HG02642 (cell line): Measurements from ENCODE around the gene CDC42EP4.
"Not testable (repeated sequence)": the region's sequence is repeated elsewhere in the genome, so short reads cannot be mapped to it uniquely, and the experiment has no call there.

ENCODE experiments used
- ATAC-seq: cut with Tn5 transposase; IDR thresholded peaks from one replicate; pipeline ENCODE4 v1.9.1; 2021; ENCODE audit warnings: mild to moderate bottlenecking; ENCODE audit not compliant: unreplicated experiment, poor library complexity

CDC42EP4 gene

GRCh38 chr17:73323409-73324159 is 11.8 kb upstream of the CDC42EP4 start:
- no peak for ATAC-seq

- no peak for ATAC-seq
Observed at GRCh38 chr17:73320601-73321264, 8.9 kb upstream of the CDC42EP4 start.

- ATAC-seq = no peak
Observed at GRCh38 chr17:73319766-73320165, 8.0 kb upstream of the CDC42EP4 start.

DNA sequence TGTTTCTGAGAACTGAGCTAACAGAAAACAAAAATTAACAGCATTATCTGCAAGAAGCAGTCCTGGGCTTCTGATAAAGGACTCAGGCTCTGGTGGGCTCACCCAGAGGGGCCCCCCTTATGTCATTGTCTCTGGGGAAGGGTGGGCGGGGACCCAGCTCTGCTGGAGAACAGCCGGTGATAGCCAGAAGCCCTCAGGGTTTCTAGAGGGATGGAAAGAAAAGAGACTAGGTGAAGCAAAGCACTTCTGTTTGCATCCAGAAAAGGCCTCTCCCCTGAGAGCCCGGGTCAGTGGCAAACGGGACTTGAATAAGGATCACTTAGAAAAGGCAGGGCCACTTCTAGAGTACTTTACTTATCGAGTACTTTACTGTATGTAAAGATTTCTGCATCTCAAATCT is 7.0 kb upstream of the CDC42EP4 start:
- no peak for ATAC-seq

- no peak for ATAC-seq
Observed at GRCh38 chr17:73318427-73318813, 6.6 kb upstream of the CDC42EP4 start.

- peak; percentile 23 for ATAC-seq
Observed at GRCh38 chr17:73317513-73318426, 6.0 kb upstream of the CDC42EP4 start.

GRCh38 chr17:73316919-73317505 is 5.2 kb upstream of the CDC42EP4 start:
- ATAC-seq = peak; percentile 62

DNA sequence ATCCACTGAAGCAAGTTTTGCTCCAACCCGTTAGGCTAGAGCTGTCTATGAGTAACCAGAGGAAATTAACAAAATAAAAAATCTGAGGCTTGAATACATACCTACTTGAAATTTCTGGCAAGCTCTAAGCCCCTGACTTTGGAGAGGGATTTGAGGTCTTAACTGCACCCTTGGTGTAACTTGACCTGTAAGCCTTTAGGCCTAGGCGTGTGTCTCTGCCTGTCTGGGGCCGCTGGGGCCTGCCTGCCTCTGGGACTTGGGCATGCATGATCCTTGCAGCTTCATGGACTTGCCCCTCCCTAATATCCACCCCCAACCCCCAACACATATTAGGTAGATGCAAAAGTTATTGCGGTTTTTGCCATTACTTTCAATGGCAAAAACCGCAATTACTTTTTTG is 3.7 kb upstream of the CDC42EP4 start:
- ATAC-seq = no peak

DNA sequence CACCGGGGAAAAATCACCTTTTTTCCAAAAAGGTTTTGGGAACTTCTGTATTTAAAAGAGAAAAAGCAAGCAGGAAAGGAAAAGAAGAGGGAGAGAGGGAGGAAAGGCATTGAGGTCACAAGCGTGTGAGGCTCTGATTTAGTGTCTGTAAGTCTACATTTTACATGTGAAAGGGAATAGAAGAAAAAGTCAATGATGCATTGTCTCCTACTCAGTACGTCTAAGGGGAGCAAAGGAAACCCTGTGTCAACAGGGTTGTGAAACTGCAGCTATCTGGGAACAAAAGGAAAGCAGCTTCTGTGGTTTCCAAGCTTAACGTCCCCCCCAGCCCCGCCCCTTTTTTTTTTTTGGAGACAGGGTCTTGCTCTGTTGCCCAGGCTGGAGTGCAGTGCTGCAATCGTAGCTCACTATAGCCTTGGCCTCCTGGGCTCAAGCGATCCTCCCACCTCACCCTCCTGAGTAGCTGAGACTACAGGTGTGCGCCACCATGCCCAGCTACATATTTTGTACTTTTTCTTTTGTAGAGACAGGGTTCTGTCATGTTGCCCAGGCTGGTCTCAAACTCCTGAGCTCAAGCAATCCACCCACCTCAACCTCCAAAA is 1.8 kb upstream of the CDC42EP4 start:
- ATAC-seq = no peak

- not testable (repeated sequence) for ATAC-seq
Observed at GRCh38 chr17:73312887-73313286, 1.1 kb upstream of the CDC42EP4 start.

GRCh38 chr17:73311428-73311780 is 397 bp downstream of the CDC42EP4 start:
- ATAC-seq = peak; percentile 16

GRCh38 chr17:73309727-73310596 is 1.8 kb downstream of the CDC42EP4 start:
- no peak for ATAC-seq

- not testable (repeated sequence) for ATAC-seq
Observed at GRCh38 chr17:73308959-73309358, 2.8 kb downstream of the CDC42EP4 start.

DNA sequence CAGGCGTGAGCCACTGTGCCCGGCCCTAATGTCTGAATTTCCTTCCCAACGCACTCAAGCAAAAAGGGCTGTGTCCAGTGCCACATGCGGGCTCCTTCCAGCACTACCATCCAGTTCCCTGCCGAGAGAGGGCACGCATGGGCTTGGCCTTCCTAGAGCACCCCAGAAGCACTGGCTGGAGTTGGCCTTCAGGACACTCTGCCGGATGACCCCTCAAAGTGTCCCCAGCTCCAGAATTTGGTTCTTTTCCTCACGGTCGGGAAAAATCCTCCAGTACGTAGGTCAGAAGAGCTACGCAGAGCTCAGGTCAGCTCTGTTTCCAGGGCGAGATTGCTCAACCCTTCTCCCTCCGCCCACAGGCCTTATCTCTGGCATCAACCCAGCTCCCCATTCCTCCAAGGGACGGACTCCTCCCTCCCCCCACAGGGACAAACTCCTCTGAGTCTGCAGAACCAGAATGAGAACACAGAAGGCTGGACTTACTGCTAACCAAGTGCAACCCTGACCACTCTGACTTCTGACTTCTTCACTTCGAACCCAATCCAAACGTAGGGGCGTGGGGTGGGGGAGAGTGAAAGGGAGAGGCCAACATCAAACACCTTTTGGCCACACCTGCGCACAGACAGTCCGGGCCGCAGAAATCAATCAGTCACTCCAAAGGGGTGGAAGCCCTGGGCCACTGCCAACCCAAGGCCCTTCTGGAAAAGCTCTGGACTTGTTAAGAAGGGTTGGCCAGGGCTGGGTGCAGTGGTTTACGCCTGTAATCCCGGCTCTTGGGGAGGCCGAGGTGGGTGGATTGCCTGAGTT is 3.6 kb downstream of the CDC42EP4 start:
- ATAC-seq = no peak

GRCh38 chr17:73307130-73307529 is 4.7 kb downstream of the CDC42EP4 start:
- no peak for ATAC-seq

DNA sequence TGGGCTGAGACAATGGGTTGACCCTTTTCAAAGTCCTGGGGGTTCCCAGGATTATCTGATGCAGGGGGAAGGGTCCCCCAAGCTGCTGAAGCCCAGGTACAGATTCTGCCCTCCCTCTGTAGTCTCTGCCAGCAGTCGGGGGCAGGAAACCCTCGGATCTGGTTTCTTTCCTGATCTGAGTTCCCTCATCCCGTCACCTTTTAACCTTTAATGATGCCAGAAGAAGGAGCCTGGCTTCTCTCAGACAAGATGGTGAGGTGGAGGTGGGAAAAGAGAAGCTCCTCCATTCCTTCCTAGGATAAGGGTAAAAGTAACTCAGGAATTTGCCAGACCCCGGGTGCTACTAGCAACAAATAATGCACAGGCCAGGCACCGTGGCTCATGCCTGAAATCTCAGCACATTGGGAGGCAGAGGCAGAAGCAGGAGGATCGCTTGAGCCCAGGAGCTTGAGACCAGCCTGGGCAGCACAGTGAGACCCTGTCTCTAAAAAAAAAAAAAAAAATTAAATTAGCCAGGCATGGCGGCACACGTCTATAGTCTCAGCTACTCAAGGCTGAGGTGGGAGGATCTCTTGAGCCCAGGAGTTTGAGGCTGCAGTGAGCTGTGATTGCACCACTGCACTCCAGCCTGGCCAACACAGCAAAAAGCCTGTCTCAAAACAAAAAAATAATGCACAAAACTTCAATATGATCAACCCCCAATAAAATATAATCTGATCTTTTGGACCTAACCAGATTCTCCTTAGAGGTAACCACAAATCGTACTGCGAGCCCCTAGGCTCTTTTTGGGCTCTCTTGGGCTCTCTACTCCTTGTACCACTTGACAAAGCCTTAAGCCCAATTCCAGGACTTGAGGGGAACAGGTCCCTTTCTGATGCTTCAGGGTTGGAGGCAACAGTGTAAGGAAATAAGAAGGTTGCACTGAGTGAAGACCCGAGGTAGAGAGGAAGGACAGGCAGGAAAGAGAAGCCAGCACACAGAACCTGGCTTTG is 5.7 kb downstream of the CDC42EP4 start:
- no peak for ATAC-seq
